Endometrium (tissue), 2 donors: ENCODE results near the gene BAHD1.

Experiments
- FAIRE-seq: peaks from 2 replicates; lab custom pipeline; 2012; peaks lifted over from hg19 to GRCh38; lab: Jason Lieb, UNC
- donor health status: control.
- donor health status: control.

BAHD1 gene

DNA sequence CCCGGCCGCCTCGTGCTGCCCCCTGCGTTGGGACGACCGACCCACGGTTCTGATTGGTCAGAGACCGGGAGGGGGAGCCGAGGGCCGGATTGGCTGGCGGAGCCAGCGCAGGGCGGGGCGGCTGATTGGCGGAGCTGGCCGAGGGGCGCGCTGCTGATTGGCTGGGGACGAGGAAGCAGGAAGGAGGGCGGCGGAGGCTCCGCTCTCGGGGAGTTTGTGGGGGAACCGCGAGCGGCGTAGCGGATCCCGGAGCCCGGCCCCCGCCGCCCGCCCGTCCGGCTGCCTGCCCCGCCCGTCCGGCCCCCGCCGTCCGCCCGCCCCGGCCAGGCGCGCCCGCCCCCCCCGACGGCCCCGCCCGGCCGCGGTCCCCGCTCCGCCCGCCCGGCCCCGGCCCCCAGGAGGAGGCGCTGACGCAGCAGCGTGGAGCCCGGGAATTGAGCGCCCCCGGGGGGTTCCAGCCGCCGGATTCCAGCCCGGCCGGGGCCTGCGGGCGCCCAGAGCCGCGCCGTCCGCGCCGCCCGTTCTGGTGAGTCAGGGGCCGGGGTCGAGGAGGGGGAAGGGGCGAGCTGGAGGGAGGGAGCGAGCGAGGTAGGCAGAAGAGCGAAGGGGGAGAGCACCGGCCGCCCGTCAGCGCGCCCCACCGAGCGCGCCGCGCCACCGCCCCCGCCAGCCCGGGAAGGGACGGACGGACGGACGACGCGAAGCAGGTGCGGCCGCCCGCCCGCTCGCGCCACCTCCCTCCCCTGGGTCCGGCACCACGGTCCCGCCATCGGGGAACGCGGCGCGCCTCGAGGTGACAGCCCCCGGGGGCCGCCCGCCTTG lies at the start of gene BAHD1:
BAHD1 (plus strand) TSS at position 211 of the 822 bp plus-strand sequence. CDS start 17,512 bp downstream, outside the sequence.
- no peak for FAIRE-seq

DNA sequence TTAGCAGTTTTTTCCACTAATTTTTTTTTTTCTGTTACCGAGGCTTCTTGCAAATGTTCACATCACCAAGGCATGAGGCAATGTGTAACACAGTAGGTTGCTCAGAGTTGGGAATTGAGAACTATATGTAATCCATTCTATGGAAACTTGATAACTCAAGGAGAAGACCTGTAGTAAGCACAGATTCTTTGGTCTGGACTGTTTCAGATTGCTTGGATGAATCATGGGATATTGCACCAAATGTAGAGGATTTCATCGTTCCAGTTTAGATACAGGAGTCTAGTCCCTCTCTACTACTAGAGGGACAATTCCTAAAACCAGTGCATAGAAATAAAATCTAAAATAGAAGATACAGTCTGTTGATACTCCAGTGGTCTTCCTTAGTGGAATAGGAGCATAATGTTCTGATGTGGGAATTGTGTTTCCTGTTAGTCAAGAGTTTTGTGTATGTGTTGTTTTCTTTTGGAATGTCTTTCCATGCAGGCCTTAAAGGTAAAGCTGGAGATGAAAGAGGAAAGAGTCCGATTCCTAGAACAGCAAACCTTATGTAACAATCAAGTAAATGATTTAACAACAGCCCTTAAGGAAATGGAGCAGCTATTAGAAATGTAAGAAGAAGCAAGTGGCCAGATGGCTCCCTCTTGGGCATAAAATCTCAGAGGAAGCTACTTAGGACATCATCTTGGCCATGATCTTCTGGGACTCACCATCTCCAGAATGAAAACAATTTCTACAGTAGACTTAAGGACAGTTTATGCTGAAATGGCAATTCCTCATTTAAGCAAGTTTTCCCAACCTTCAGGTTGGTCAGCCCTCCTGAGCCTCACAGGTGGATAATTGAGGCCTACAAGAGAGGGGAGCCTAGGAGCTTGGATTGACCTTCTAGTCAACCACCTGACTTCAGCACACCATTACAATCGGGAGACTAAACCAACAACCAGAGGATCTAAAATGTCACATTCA lies 47.5 kb upstream of the BAHD1 start:
- FAIRE-seq, result no peak

DNA sequence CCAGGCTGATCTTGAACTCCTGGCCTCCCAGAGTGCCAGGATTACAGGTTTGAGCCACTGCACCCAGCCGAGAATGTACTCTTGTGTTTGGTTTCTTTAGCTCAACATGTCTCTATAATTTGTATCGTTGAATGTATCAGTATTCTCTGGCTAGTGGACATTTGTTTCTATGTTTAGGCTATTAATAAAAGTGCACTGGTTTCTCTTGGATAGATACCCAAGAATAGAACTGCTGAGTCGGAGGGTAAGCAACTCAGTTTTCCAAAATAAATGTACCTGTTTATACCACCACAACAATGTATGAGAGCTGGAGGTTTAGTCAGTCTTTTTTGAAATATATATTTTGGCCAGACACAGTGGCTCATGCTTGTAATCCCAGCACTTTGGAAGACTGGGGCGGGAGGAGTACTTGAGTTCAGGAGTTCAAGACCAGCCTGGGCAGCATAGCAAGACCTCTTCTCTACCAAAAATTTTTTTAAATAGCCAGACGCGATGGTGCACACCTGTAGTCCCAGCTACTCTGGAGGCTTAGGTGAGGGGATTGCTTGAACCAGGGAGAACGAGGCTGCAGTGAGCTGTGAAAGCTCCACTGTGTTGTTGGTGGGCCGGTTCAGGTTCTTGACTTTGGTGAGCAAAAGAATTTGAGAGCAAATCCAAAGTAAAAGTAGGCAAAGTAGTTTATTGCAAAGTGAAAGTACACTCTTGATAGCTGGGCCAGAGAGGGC lies 42.9 kb upstream of the BAHD1 start:
- FAIRE-seq, result no peak

GRCh38 chr15:40398413-40398873 lies 42.3 kb upstream of the BAHD1 start:
- no peak for FAIRE-seq

GRCh38 chr15:40399370-40399769 lies 41.4 kb upstream of the BAHD1 start:
- FAIRE-seq, result no peak

DNA sequence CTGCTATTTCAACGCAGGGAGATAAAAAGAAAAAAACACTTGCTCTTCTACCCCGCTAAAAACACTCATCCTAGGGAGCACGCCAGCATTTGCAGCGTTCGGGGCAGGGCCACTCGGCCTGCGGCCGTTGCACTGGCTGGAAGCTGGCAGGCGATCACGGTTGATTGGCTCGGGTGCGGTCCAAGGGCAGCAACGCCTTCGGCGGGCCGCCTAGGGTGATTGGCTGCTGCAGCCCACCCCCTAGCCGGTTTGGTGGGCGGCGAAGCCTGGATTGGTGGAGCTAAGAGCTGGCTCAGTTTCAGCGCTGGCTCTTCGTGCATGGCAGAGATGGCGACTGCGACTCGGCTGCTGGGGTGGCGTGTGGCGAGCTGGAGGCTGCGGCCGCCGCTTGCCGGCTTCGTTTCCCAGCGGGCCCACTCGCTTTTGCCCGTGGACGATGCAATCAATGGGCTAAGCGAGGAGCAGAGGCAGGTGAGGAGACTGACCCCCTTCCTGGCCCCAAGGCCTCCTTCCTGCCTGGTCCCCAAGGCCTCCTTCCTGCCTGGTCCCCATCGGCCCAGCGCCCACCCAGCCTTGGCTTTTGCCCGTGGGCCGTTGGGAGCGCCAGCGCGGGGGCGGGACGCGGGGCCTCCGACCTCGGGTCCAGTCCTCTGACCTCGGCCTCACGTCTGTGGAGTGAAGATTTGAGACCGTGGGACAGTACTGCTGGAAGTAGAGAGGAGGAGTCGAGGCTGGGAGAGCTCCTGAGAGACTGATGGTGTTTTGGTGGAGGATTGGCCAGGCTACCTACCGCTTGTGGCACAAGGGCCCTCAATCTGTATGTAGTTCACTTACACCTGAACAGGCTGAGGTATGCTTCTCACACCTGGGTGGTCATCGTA lies 35.0 kb upstream of the BAHD1 start, which contains the start of gene IVD:
IVD (plus strand) TSS at position 295 of the 881 bp plus-strand sequence; CDS start at position 328, 33 bp downstream.
- peak; percentile 96 for FAIRE-seq

DNA sequence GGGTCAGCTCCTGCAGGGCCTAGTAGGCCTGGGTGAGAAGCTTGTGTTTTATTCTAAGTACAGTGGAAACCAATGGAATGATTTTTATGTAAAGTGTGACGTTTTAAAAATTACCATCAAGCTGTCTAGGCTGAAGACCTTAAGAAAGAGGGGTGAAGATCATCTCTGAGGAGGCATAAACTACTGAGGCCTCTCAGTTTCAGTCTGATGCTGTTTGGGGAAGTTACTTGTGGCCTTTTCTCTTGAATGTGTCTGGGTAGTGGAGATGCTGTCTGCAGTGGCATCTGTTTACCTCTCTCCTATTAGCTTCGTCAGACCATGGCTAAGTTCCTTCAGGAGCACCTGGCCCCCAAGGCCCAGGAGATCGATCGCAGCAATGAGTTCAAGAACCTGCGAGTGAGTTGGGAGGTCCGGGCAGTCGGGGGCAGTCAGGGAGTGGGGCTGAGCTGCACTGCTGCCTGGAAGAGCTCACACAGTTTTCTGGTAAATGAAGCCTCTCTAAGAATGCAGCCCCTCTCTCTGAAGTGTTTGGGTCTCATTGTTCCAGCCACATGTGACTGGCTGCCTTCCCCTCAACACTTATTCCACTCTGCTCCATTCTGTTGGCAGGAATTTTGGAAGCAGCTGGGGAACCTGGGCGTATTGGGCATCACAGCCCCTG lies 33.3 kb upstream of the BAHD1 start:
- no peak for FAIRE-seq

- FAIRE-seq, result no peak
These were observed 31.4 kb upstream of the BAHD1 start for GRCh38 chr15:40409366-40409765.

DNA sequence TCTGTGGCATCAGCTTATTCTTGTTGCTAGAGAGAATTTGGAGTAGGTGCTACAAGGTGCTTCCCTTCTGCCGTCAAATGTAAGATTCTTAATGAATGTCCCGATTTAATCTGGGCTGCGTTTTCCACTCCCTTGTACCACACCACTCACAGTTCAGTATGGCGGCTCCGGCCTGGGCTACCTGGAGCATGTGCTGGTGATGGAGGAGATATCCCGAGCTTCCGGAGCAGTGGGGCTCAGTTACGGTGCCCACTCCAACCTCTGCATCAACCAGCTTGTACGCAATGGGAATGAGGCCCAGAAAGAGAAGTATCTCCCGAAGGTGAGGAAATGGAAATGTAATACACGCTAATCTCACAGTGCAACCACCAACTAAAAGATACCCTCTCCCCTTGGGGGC lies 30.3 kb upstream of the BAHD1 start:
- no peak for FAIRE-seq

DNA sequence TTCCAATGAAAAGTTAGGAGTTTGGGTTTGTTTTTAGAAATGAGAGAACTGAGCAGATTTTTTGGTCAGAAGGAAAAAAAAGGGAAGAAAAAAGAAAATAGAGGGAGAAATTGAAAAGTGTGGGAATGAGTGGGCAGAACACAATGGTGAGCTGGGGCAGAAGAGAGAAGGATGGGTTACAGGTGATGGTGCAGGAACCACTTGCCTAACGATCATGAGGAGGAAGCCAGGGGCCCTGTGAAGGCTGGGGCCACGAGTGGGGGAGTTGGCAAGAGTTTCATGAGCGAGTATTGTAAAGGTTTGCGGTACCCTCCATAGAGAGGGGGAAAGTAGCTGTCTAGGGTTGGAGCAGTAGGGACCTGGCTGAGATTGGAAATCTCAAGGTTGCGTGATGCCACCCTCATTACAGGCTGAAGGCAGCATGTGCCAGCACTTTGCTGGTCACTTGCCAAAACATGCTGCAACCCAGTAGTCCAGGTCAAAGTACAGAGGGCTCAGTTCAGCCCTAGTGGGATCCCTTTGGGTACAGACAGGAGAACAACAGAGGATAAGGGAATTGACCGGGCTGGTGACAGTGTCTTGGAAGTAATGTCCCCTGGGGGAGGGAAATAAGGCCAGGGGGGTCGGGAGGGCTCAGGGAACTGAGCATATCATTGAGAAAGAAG lies 28.5 kb upstream of the BAHD1 start:
- FAIRE-seq, result no peak

DNA sequence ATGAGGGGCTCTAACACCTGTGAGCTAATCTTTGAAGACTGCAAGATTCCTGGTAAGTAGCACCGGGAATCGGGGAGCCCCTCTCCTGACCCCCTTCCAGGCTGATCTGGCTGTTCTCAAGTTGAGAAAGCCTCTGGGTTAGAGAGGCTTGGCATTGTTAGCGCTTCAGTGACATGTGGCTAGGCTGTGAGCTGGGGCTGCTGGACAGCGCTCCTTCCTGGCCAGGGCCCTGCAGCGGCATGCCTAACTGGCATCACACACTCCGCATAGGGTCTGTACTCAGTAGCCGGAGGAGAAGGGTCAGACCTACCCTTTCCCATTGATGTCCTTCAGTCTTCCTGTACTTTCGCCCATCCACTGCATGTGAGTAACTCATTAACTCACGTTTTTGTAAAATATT lies 27.7 kb upstream of the BAHD1 start:
- no peak for FAIRE-seq

- no peak for FAIRE-seq
These were observed 25.9 kb upstream of the BAHD1 start for GRCh38 chr15:40414816-40415215.

DNA sequence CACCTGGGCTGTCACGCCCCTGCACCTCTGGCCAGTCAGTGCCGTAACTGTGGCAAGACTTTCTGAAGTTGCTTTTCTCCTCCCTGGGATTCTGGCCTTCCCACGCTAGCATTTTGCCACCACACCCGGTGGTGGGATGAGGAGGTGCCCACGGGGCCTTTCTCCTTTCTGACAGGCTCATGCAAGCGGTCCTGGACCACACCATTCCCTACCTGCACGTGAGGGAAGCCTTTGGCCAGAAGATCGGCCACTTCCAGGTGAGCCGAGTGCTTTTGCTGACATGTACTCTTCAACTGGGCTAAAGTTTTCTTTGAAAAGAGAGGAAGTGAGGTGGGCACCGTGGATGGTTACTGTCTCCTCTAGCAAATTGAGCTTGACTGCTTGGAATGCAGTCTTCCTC lies 25.5 kb upstream of the BAHD1 start:
- no peak for FAIRE-seq

DNA sequence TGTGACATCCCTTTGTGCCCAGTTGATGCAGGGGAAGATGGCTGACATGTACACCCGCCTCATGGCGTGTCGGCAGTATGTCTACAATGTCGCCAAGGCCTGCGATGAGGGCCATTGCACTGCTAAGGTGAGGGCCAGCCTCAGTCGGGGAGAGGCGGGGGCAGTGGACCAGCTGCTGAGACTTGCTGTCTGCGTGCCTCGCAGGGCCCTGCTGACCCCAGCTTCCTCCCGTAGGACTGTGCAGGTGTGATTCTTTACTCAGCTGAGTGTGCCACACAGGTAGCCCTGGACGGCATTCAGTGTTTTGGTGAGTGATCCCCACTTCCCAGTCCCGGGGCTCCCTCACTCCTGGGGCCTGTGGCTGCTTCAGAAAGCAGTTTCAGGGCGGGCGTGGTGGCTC lies 24.7 kb upstream of the BAHD1 start:
- no peak for FAIRE-seq

DNA sequence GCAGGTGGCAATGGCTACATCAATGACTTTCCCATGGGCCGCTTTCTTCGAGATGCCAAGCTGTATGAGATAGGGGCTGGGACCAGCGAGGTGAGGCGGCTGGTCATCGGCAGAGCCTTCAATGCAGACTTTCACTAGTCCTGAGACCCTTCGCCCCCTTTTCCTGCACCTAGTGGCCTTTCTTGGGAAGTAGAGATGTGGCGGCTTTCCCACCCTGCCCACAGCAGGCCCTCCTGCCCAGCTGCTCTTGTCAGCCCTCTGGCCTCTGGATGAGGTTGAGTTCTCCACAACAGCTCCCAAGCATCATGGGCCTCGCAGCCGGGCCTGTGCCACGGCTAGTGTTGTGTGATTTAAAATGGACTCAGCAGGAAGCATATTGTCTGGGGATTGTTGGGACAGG lies 22.6 kb upstream of the BAHD1 start:
- FAIRE-seq, result no peak

GRCh38 chr15:40420071-40420713 lies 20.6 kb upstream of the BAHD1 start:
- no peak for FAIRE-seq

GRCh38 chr15:40420793-40421192 lies 20.0 kb upstream of the BAHD1 start:
- no peak for FAIRE-seq

DNA sequence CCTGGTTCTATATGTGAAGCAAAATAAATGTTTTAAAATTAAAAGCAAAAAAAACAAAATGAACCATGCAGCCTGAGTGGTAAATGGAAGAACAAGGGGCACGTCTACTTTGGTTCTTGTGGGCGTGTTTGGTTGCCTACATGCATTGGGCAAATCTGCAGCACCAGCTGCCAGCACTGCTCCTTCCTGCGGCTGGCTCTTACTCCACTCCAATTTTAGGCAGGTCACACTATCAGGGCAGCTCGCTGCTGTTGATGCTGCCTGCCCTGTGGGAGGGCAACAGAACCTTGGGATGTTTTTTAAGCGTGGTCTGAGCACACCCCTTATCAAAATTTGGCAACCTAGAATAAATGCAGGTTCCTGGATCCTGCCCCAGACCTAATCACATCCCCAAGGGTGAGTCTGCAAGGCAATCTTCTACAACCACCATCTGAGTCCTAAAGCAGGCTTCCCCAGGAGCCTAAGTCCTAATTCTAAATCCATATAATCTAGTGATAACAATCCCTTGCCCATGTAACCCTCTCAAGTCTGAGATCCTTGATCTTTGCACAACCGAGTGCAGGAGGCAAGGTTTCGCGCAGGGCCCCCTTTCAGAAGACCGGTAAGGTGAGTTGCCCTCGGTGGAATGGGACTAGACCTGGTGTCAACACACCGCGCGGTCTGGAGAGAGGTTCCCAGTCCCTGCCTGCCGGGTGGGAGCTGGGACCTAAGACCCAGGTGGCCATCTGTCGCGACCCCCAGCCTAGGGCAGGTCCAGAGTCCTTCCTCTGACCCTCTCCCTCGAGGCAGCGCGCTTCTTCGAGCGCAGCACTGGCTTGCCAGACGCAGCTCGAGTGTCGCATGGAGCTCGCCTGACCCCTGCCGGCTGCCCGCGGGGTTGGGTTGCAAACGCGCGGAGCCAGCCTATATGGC lies 19.3 kb upstream of the BAHD1 start:
- FAIRE-seq, result no peak
